NAMALWA (cell line): Measurements from ENCODE around the gene FIBP.

Experiments
- DNase-seq: peaks from one replicate; pipeline ENCODE4 v3.0.0-alpha.2; 2015; ENCODE audit warnings: low spot score

FIBP gene

GRCh38 chr11:65912845-65913244 lies 24.6 kb upstream of the FIBP start:
- DNase-seq, result no peak

- no peak for DNase-seq
Observed at GRCh38 chr11:65911682-65912568, 23.7 kb upstream of the FIBP start.

GRCh38 chr11:65907878-65908277 lies 19.6 kb upstream of the FIBP start:
- DNase-seq, result no peak

GRCh38 chr11:65906602-65907001 lies 18.3 kb upstream of the FIBP start:
- DNase-seq, result no peak

DNA sequence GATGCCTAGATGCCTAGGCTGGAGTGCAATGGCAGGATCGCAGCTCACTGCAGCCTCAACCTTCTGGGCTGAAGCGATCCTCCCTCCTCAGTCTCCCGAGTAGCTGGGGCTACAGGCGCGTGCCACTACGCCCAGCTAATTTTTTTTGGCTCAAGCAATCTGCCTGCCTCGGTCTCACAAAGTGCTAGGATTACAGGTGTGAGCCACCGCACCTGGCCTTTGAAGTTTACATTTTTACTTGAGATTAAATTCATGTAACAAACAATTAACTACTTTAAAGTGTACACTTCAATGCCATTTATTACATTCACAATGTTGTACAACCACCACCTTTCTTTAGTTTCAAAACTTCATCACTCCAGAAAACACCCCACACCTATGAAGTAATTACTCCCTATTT lies 15.4 kb upstream of the FIBP start:
- DNase-seq, result no peak

- DNase-seq, result no peak
Observed at GRCh38 chr11:65903068-65903481, 14.8 kb upstream of the FIBP start.

DNA sequence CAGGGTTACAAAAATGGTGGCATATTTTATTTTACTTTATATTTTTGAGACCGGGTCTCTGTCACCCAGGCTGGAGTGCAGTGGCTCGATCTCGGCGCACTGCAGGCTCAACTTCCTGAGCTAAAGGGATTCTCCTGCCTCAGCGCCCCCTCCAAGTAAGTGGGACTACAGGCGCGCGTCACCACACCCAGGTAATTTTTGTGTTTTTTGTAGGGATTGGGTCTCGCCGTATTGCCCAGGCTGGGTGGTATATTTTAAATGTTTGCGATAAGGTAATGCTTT lies 12.6 kb upstream of the FIBP start:
- no peak for DNase-seq

DNA sequence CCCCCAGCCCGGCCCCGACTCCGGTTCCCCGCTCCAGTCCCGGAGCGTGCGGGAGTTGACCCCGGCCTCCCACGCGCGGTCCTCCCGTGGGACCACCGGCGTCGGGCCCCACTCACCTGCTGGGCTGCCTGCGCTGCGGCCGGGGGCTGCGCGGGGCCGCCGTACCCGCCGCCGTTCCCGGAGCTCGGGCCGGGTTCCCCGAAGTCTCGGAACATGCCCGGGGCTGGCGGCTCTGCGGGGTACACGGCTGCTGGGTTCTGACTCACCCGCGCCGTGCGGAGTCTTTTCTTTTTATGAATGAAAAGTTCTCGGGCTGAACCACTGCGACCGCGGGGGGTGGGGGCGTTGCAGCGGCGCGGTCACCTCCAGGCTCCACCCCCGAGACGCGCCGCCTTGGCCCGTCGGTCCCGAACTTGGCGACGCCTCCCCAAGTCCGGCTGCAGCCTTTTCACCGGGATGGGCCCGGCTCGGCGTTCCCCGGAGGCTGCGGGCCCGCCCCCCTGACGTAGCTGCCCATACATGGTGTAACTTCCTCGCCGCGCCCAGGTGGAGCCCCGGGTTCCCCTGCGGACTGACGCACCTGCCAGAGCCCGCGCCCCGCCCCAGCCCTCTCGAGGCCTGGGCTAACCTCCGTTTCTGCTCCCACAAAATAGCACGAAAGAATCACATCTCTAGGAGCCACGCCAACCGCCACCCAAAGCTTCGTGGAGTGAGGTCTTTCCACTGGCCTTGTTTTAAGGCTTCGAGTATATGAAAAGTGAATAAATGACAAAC lies 12.0 kb upstream of the FIBP start, which contains the start of gene FOSL1:
Gene FOSL1, minus strand, starts transcription at position 264 of the 774 bp plus-strand sequence. Its CDS starts 49 bp downstream, at position 215.
- peak; percentile 81 for DNase-seq

DNA sequence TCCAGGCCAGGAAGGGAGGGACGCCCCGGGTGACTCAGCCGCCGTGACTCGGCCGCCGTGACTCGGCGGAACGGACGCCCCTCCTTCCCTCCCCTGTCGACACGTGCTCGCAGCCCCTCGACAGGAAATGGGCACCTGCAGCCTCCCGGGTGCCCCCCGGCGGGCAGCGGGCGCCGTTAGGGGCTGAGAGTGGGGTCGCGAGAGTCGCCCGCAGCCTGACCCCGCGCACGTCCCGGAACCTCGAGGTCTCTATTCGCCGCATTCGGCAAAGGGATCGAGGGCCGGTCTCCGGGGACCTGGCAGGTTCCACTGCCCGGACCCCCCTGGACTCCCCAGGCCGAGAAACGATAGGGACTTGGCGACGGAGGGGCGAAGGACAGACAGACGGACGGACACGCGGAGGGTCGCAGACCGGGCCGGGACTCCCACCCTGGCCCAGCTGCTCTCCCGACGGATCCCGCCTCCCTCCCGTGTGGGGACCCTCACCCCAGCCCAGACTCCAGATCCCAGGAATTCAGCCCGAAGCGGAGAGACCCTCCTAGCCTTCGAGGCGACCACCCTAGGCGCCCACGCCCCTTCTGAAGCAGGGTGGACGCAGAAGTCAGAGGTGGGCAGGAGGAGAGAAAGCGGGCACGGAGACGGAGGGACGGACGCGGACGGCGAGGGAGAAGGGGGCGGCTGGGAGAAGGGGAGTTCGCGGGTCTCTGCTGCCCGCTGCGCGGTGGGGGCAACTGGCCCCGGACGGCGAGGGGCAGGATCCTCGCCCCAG lies 11.3 kb upstream of the FIBP start:
- DNase-seq, result no peak

- no peak for DNase-seq
Observed at GRCh38 chr11:65898656-65899355, 10.5 kb upstream of the FIBP start.

DNA sequence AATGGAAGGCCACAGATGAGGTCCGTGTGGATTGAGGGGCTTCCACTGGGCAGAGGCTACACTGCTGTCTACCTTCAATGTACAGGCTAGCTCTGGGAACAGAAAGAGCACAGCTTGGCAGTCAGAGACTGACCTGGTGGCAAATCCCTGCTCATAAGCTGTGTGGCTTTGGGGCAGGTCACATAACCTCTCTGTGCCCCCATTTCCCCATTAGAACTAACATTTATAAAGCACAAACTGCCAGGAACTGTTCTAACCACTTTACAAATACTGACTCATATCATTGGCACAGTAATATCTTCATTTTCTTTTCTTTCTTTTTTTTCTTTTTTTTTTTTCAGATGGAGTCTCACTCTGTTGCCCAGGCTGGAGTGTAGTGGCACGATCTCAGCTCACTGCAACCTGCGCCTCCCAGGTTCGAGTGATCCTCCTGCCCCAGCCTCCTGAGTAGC lies 8.8 kb upstream of the FIBP start:
- DNase-seq, result no peak

- no peak for DNase-seq
Observed at GRCh38 chr11:65896034-65896999, 8.0 kb upstream of the FIBP start.

GRCh38 chr11:65895482-65895981 lies 7.3 kb upstream of the FIBP start:
- no peak for DNase-seq

DNA sequence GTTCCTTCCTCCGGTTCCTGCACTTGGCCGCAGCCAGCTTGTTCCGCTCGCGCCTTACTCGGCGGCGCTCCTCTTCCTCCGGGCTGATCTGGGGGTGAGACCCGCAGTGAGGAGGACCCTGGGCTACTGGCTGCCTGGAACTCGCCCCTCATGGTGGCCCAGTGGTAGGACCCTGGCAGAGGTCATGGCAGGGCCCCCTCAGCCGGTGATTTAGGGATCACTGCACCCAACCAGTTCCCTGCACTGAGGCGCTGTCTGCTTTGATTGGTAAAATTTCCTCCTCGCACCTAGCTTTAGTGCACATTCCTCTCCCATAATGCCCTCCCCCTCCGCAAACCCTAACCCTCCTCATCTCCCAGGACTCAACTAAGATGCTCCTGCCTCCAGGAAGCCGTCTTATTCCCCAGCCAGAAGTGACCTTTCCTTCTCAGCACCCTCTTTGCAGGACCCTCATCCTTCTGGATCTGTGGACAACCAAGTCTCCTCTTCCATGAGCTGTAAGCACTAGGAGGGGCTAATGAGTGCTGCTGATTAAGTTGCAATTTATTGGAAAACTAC lies 5.8 kb upstream of the FIBP start:
- DNase-seq, result no peak

GRCh38 chr11:65892661-65893317 lies 4.5 kb upstream of the FIBP start:
- DNase-seq, result no peak

- DNase-seq, result peak; percentile 38
Observed at GRCh38 chr11:65892137-65892540, 3.9 kb upstream of the FIBP start.

- peak; percentile 69 for DNase-seq
Observed at GRCh38 chr11:65891219-65892136, 3.2 kb upstream of the FIBP start.
